ENCODE measurements around the gene NUP210L.

Gene NUP210L

DNA sequence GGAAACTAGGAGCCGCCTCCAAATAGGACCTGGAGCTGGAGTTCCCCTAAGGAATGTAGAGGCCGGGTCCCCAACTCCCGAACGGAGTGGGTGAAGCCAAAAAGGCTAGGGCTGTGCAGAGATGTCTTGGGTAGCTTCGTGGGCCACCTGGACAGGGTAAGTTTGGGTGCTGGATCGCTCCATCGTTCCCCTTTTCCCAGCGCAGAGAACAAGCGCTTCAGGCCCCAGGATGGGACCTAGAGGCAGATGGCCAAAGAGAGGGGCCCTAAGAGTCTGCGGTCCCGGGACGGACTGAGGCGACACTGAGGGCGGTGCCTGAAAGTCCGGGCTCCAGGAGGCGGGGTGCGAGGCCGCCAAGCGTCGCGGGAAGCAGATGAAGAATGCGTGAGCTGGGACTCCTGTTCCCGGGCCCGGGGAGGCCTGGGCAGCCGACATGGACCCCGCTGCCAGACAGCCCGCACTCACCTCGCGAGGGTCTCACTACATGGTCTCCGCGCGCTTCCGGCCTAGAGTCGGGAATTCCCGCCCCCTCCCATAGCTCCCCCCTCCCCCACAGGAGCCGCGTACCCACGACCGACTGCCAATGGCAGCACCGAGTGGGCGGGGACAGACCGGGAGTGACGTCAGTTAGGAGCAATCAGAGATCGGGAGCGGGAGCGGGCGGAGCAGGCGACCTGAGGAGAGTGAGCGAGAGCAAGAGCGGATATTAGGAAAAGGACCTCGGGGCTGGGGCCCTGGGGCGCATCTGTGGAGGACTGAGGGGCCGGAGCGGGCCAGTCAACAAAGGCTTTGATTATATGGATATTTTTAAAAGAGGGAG, 191.6 kb downstream of the NUP210L start, which contains the start of gene SLC39A1:
SLC39A1 (minus strand) TSS at position 508 of the 820 bp plus-strand sequence. CDS start 822 bp downstream, outside the sequence.
- FAIRE-seq, result peak; percentile 51

DNA sequence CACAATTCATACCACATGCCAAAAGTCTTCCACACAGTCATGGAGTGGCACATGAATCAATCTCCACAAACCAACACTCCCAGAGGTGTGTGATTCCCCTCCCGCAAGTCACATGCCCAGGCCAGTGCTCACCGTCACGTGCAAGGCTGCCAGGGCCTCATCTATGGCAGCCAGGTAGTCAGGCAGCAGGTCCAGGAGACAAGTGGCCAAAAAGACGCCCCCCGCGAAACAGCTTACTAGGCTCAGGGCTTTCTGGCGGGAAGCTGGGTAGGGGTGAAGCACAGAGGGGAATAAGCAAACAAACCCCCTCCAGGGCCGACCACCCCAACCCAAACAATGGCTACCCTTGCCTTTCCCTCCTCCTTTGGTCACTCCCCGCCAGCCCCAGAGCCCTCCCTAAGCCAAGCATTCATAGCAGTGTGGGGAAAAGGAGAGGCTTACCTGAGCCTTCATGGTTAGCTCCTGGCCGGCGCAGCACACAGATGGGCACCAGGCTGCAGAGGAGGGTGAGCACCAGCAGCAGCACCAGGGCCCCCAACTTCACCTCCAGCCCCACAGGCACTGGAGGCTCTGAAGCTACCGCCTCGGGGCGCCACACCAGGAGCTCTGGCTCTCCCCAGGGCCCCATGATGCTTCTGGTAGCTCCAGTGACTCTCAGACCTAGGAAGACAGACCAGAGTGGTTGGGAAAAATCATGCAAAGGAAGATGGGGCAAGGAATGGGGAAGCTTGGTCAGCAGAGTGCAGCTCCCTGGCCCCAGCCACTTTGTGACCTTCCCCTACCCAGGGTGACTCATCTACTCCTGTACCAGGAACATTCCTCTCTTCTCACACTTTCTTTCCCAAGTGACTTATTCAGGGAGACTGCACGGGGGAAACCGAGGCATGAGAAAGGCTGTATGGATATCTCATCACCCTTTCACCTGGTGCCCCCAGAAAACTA, 192.5 kb downstream of the NUP210L start:
- FAIRE-seq, result no peak

DNA sequence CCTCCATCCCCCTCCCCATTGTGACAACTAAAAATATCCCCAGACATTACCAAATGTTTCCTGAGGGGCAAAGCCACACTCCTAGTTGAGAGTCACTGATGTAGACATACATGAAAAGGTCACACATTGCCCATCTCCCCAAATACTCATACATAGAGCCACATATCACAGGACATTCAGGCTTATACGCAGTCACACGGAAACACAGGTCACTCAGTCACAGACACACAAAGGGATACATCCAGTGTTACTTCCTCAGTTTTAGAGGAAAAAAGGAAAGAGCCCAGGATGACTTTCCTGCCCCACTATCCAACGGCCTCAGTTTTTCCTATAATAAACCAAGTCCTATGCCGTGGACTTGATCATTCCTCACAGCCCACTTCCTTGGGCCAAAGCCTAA, 193.5 kb downstream of the NUP210L start:
- no peak for FAIRE-seq

DNA sequence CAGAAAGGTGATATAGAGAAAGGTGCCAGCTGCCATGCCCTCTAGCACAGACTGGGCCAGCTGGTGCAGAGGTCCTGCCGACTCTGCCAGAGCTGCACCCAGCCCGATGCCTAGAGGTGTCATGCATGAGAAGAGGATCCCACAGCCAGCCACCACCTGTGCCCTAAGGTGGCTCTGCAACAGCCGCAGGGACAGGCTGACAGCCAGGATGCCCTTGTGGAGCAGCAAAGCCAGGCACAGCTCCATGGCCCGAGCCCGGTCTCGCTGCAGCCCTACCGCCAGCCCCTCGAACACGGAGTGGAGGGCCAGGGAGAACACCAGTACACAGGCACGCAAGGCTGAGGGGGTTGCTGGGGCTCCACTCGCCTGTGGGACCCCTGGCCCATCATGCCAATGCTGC, 194.7 kb downstream of the NUP210L start:
- FAIRE-seq, result no peak

DNA sequence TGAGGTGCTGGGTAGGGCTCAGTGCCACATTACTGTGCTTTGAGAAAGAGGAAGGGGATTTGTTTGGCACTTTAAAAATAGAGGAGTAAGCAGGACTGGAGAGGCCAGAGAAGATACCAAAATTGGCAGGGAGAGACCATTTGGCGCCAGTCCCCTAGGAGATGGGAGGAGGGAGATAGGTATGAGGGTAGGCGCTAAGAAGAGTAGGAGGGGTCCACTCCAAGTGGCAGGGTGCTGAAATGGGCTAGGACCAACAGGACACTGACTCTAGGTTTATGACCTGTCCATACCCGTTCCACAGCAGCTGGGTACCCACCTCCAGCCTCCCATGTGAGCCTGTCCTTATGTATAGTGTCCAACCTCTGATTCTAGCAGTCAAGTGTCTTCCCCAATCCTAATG, 195.4 kb downstream of the NUP210L start:
- no peak for FAIRE-seq

DNA sequence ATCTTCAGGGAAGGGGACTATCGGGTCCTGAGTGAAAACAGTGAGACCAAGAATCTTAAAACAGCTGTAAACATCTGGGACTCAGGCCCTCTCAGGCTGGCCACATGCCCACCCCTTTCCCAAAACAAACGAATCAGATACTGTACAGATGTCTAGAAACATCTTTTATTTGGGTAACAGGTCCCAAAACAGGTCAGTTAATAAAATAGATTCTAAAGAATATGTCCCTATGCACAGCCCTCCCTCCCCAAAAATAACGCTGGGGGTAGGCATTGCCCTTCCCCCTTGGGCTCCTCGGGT, 196.0 kb downstream of the NUP210L start:
- FAIRE-seq, result no peak

DNA sequence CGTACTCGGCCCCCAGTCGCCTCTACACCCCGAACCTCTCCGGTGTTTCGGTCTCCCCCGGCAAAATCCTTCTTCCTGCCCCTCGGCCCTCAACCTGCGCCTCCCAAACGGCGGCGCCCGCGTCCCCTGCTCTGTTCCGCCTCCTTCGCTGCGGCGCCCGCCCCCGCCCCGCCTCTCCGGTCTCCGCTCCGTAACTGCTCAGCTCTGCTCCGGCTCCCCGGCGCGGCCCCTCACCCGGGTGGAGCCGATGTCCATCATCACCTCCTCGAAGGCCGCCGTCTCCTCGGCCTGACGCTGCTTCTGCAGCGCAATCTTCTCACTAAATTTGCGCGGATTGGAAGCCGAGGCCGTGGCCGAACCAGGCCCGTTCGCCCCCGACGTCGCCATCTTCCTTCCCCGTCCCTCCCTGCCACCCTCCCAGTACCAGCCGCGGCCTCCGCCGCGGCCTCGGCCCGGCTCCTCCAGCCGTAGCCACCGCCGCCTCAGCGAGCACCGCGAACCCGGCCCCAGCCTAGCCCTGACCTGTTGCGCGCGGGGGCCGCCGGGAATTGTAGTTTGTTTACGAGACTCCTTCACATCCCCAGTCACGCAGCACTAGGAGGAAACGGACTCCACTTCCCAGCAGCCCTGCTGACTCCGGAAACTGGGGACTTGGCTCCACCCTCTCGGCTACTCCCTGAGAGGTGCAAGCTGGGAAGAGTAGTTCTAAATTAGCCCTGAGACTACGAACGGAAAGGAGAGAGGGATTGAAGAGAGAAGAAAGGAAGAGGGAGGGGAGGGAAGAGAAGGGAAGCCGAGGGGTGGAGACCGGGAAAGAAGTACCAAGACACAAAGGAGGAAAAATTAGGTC, 196.5 kb downstream of the NUP210L start, which contains the start of gene CRTC2:
CRTC2 (minus strand) TSS at position 502 of the 850 bp plus-strand sequence; CDS start at position 387, 115 bp downstream.
- peak; percentile 90 for FAIRE-seq

DNA sequence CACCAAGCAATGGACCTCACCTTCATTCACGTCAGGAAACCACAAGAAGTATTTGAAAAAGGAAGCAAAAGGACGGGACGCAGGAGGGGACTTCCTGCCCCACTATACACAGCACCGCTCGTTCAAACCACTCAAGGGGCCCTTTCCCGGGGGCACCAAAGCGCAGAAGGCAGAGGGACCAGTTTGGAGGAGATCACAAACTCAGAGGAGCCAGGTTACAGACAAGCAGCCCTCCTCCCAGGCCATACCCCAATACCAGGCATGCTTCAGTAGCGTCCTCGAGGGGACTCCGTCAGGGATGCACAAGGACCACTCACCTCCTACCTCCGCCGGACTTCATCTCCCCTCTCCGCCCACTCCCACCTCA, 197.1 kb downstream of the NUP210L start:
- no peak for FAIRE-seq

DNA sequence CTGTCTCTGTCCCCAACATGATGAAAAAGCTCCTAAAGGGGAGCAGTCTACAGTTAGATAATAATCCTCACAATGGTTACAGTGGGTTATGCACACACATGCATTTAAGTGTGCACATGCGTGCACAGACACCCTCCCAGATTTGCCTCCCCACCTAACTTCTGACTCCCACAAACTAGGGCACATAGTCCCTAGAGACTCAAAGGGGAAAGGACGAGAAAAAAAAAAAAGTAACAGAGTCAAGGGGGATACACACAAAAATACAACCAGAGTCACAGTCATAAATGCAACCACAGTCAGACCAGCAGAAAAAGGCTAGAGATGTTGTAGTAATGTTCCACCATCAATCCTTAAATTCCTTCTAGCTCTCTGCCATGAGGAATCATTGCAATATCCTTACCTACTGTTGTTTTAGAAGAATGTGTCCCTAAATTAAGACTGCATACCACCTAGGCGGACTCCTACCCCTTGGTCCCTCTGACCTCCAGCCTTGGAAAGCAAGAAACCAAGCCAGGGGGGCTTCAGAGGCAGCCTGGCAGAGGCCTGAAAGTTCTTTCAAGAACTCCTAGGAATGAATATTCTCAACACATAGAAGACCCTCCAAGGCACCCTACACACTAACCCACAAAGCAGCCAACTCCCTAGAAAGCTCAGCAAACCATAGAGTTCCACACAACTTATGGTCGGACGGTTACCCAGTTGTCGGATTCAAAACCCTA, 197.7 kb downstream of the NUP210L start:
- no peak for FAIRE-seq

DNA sequence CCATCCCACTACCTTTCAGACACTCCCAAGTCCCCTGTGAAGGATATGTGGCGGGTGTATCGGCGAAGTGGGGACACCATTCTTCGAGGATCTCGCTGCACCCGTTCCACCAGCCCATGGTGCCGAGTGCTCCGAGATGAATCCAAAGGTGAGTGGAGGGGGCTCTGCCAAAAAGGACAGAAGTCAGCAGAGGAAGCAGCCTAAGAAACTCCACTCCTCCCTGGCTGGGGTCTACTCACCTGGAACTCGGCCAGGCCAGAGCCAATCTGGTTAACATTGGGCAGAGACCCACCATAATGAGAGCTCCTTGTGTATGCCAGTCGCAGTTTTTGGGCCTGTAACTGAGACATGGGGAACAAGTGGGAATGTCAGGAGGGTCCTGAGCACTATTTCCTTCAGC, 200.0 kb downstream of the NUP210L start:
- FAIRE-seq, result no peak

DNA sequence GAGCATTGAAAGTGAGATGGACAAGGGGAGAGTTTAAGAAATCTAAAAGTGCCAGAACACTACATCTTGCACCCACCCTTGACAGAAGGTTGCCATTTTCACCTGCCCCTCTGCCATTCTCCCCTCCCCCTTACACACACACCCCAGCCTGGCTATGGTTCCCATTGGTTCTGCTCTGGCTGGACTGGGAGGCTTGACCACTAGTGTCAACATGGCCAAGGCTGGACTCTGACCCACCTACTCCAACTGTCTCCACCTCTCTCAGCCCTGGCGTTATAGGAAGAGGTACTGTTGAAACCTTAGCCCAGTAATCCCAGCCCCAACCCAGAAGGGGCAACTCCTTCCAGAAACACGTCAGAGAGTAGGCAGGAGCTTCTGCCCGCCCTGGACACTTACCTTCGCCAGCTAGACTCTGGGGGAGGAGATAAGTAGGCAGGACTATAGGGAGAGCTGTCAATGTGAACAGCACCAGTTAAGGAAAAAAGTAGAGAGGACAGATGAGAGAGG, 201.0 kb downstream of the NUP210L start:
- no peak for FAIRE-seq

DNA sequence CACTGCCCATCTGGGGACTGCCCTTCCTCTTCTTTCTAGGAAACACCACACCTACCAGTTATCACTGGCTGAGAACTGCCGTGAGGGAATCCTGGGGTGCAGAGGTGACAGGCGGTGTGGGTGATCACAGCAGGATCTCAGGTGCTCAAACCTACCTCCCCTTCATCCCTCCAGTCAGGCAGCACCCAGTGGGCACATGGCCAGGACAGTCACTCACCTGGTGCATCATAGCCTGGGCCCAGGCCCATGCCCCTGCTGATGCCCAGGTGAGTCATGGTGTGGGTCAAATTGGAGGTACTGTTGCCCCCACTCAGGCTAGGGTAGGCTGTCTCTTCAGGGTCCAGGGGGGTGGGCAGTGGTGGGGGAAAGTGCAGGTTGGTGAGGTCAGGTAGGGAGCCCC, 203.1 kb downstream of the NUP210L start:
- no peak for FAIRE-seq

DNA sequence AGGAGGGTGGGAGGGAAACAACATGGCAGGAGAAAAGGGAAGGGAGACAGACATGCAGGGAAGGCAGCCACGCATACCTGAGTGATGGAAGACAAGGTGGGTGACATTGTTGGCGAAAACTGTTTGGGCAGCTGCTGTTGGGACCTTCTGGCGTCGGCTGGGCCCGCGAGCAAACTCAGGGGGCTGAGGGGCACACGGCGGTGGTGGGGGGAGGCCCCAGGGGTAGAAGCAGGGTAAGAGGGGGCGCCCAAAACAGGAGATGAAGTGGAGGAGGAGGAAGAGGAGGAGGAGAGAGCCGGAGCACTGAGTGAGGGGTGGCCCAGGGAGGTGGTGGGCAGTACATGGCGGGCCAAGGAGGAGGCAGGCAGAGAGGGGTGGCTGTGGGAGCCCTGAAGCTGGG, 203.7 kb downstream of the NUP210L start:
- no peak for FAIRE-seq

DNA sequence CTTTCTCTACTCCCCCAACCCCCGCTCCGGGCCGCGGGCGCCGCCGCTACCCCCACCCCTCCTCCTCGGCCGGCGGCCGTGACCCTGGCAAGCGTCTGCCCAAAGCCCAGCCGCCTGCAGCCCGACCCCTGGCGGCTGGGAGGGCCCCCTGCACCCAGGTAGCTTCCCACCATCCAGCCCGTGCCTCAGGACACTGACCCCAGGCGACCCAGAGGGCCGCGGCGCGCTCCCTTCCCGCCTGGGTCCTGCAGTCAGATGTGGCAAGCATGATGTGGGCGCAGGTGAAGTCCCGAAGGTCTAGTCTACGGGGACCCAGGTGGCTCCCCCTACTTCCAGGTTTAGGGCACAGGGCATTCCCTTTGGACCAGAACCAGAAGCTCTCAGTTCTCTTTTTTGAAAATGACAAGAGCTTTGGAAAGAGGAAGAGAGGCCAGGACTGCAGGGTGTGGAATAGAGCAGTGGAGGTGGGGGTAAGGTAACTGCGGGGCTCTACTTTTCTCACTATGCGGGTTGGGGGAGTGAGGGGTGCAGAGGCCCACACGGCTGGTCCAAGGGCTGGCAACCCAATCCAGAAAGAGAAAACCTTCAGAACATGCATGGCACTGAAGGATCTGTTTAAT, 208.1 kb downstream of the NUP210L start, which contains the start of gene DENND4B:
DENND4B (minus strand) TSS at position 97 of the 620 bp plus-strand sequence. CDS start 2,344 bp downstream, outside the sequence.
- FAIRE-seq, result no peak

DNA sequence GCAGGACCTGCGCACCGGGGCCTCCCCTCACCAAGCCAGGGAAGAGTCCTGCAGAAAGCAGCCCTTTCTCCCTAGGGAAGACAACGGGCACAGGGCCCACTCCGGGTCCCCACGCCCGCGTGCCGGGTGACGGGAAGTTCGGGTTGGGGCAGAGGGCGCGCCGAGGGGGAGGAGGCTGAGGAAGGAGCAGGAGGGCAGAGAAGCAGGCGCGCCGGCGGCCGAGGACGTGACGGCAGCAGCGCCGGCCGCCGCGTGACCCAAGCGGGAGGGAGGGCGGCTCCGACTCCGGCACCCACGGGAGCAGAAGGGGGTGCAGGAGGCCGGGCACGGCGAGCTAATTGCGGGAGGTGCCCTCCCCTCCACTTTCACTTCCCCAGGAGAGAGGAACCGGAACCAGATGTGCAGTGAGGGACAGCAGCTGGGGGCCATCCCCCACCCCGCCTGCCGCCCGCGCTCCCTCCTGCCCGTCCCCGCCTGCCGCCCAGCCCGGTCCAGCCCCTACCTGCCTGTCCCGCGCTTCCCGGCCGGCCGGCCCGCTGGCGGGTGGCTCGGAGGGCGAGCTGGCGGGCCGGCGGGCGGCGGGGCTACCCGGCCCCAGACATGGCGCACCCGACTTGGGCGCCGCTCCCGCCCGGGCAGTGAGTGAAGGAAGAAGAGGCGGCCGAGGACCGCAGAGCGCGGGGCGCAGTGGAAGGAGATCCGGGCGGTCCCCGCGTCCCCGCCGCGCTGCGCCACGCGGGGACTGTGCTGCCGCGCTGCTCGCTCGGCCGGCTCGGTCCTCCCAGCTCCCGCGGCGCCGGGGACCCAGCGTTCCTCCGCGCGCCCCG, 208.9 kb downstream of the NUP210L start:
- FAIRE-seq, result no peak

DNA sequence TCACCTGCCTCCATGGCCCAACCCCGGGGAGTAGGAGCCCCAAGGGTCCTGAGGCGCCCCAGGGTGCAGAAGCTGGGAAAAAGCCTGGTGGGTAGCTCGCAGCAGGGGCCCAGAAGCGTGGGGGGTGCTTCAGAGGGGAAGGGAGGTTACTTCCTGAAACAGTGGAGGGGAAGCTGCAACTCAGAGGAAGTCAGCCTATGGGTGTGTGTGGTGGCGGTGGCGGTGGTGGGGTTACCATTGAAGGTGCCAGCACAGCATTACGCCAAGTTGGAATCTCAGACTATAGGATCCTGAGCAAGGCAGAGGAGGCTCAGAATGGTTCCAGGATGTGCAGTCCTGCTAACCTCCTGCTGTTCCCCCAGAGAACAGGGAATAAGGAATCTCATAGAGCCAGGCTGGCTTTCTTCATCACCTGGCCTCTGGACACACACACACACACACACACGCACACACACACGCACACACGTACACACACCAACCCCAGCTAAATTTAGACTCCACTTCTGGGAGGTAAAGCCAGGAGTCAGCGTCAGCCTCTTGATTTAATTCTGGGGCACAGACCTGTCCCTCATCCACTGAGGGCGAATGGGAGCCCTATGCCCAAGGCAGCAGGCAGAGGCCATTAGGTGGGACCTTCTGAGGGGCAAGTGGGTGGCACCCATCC, 209.6 kb downstream of the NUP210L start:
- FAIRE-seq, result no peak

DNA sequence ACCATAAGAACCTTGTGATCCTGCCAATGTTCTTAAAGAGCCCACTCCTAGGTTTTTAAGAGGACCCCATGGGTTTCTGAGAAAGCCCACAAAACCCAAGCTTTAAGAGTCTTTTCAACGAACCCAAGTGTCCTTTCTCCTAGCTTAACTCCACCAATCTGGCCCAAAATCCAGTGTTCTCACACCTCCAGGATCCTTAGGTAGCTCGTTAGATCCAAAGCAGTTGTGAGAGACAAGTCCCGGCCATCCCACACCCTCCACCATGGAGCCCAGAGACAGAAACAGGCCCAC, 210.1 kb downstream of the NUP210L start:
- FAIRE-seq, result no peak

DNA sequence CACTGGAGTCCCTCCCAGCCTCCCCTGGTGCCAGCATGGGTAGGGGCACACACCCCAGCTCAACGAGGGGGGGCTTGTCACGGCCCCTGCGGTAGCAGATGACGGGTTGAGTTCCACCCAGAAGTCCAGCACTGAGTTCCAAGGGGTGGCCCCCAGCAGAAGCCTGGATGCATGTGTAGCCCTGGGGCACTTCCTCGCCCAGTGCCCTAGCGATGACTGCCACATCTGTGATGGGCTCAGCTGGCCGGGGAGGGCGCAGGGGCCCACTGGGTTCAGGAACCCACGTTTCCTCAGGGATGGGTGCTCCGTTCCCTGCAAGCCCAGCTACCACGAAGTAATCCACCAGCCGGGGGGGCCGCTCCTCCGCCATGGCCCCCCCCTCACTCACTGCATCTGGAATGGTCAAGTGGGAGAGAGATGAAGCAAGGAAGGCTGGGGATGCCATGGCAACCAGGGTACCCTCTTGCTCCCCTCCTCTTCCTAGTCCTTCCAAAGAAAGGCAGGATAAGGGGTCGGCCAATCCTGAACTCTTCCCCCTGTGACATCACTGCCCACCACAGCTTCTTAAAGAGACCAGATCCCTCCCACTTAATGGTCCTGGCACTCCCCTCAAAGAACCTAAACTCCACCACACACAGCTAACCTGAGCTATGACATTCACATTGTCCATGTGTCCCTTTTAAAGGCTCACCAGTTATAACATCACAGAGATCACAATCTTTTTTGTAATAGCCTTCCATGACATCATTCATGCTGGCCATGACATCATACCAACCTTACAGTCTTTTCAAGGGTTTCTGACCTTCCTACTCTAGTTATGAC, 210.7 kb downstream of the NUP210L start:
- no peak for FAIRE-seq

Data from A204.1 (cell line).